ENCODE results near the gene NAALADL2.

DNA sequence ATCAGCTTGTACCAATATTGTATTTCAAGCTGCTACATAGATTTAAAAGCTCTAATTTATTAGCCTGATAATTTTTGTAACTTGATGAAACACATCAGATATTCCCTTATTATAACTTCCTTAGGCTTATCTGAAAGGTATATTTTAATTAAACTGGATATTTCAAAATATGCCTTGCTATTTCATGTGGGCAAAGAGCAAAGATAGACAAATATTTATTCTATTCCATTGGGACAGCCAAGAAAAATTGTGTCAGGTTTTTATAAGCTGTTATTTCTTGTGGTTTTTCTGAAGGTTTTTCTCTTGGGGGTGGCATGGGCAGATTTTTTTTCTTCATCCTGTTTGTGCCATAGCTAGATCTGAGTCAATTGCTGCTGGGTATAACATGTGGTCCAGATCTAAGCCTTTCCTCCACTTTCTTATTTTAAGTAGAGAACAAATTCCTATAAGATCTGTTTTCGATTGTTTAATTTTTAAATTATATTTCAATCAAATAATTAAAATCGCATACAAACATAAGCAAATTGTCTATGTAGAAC is 249.5 kb downstream of the NAALADL2 start:
- TF ChIP-seq, protein P1, sequence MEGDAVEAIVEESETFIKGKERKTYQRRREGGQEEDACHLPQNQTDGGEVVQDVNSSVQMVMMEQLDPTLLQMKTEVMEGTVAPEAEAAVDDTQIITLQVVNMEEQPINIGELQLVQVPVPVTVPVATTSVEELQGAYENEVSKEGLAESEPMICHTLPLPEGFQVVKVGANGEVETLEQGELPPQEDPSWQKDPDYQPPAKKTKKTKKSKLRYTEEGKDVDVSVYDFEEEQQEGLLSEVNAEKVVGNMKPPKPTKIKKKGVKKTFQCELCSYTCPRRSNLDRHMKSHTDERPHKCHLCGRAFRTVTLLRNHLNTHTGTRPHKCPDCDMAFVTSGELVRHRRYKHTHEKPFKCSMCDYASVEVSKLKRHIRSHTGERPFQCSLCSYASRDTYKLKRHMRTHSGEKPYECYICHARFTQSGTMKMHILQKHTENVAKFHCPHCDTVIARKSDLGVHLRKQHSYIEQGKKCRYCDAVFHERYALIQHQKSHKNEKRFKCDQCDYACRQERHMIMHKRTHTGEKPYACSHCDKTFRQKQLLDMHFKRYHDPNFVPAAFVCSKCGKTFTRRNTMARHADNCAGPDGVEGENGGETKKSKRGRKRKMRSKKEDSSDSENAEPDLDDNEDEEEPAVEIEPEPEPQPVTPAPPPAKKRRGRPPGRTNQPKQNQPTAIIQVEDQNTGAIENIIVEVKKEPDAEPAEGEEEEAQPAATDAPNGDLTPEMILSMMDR (IDR thresholded peaks at IDR 0.05) = no peak
- no peak for TF ChIP-seq EP300 (IDR thresholded peaks at IDR 0.05)
